Hematopoietic multipotent progenitor cell (in vitro differentiated cells): ENCODE data around the gene PIRT. TPM values are rescaled to one million over a fixed set of nuclear protein-coding genes. Genes with fewer than 3 reads are reported as not detected.

ENCODE experiments used
- DNase-seq, 3 donors: peaks; one replicate each; pipeline ENCODE4 v3.0.0-alpha.2; 2011 to 2015; ENCODE audit warnings: low read depth in 2 of 3, low spot score in 2 of 3
- small RNA-seq: library from RNA; depleted of rRNA; stranded (forward); fragments of <200 nt; gene quantifications from one replicate; pipeline ENCODE3, GENCODE V24; 2012
- total RNA-seq: library from RNA; depleted of rRNA; stranded (reverse); fragments of >200 nt; gene quantifications from one replicate; pipeline ENCODE4 v1.2.3, GENCODE V29; 2012

The PIRT gene
- total RNA-seq, 1 donor = not detected

GRCh38 chr17:10790491-10791401 is 47.1 kb downstream of the PIRT start:
- no peak for DNase-seq

DNA sequence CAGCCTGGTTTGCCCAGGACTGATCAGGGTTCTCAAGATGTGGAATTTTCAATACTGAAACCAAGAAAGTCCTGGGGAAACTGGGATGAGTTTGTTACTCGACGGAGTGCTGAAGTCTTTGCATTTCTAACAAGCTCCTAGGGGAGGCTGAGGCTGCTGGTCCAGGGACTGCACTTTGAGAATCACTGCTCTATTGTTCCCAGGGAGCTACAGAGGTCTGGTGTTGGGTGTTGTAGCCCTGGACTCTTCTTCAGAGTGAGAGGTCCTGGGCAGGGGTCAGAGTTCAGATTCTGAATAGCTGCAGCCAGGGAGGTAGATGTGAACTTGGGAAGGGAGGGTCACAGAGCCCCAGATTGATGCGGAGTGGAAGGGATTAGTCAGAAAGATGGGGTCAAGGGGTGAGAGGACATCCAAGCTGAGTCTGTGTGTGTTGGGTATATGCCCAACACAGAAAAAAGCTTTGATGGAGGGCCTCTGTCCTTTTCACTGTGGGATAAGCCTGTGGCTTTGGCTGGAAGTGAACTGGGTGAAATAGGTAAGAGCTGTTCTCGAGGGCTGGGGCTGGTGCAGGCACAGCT is 48.1 kb downstream of the PIRT start:
- DNase-seq = no peak

DNA sequence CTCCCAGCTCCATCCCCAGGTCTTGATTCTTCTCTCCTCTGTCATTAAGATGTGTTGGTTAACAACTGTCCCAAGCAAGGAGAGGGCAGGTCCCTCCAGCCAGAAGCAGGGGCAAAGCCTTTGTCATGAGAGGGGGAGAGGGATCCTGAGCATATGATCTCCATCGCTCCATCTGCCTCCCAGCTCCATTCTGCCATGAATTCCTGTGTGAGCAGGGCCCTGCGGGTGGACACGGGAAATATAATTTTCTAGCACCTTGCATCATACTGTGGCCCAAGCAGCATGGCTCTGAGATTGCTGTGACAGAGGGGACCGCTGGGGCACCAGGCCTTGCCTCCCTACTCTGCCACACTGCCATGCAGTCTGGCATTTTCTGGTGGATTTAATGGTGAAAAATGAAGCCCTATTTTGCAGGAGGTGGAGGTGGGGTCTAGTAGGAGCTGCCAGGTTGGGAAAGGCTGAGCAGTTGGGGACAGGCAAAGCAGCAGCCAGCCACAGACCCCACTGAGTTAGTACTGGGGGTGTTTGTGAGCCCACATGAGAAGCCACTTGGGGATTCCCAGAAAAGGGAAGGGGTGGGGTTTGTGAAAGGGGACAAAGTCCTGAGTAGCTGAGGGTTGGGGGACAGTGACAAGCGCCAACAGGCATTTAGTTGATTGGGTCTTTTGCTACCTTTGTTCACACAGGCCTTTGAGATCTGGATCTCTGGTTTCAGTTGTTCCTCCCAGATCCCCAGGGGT is 50.4 kb downstream of the PIRT start:
- no peak for DNase-seq

GRCh38 chr17:10785295-10785694 is 52.6 kb downstream of the PIRT start:
- no peak for DNase-seq

GRCh38 chr17:10779609-10780008 is 58.3 kb downstream of the PIRT start:
- DNase-seq = no peak

DNA sequence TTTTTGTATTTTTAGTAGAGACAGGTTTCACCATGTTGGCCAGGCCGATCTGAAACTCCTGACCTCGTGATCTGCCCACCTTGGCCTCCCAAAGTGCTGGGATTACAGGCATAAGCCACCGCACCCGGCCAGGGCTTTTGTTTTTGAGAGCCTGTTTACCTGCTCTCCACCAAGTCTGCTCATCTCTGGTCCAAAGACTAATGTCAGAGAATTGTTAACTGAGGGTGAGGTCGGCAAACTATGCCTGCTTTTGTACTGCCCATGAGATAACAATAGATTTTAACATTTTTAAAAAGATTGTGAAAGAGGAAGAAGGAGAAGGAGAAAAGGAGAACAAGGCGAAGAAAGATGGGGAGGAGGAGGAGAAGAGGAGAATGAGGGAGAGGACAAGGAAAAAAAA is 60.0 kb downstream of the PIRT start:
- no peak for DNase-seq

DNA sequence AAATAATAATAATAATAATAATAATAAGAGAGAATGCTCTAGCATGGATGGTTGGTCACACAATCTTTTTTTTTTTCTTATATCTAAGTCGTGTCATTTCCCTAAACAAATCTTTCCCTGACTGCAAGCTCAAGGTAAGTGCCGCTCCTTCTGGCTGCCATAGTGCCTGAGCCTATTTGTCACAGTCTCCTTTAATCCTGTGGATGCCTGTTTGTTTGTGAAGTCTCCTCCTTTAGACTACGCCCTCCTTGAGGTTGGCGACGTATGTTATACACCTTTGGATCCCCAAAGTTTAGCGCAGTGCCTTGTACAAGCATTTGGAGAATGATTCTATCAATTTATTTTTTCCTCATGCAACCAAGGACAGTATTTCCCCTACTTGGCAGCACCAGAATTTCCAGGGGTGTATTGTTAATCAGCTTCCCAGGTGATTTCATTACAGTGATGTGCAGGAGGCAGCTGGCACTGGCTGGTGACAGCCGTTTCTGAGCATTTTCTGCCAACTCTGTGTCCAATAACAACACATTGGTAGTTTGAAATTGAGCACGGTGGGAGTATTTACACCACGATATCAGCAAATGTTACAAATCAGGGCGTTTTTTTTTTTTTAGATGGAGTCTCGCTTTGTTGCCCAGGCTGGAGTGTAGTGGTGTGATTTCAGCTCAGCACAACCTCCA is 60.6 kb downstream of the PIRT start:
- no peak for DNase-seq

DNA sequence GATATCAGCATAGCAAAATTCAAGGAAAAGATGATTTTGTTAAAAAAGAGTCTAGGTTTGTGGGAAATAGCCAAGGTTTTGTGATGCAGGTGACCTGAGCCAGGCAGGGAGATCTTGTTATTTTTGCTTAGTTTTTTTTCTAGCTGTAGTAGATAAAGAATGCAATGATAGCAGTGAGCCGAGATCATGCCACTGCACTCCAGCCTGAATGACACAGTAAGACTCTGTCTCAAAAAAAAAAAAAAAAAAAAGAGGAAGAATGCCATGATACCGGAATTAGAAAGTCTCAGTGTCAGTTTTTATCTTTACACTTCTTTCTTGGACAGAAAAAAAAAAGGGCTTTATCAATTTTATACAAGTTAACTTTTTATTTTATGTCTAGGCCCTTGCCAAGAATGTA is 61.5 kb downstream of the PIRT start:
- peak in 1 of 3 donors; percentile 32 for DNase-seq

GRCh38 chr17:10775740-10776356 is 62.0 kb downstream of the PIRT start:
- no peak for DNase-seq

DNA sequence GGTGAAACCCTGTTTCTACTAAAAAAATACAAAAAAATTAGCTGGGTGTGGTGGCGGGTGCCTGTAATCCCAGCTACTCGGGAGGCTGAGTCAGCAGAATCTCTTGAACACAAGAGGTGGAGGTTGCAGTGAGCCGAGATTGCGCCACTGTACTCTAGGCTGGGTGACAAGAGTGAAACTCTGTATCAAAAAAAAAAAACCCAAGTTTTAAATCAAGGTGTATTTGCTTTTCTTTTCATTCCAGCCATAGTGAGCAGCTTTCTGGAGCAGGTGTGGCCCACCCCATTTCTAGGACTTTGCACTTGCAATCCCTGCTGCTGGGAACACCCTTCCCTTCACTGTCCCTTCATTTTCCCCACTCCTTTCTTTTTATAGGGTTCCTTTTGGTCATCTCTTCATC is 62.8 kb downstream of the PIRT start:
- DNase-seq = no peak

DNA sequence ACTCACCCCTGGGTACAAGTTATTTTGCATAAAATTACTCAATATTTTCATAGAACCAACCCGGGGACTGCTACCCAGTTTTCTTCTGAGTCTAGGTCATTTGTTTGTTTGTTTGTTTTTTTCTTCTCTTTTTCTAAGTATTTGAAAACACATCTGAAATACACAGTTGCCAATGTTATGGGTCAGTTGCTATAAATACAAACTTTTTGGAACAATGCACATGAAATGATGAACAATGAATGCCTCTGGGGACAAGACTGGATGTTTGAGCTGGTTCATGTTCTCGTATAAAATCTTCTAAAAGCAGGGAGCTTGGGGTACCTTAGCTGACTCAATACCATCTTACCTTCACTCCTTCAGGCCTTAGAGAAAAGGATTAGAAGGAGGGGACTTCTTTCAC is 64.5 kb downstream of the PIRT start:
- DNase-seq = no peak

Small RNAs within 50 kb of the gene (small RNA-seq; reads per million reads assigned to genes)
- not detected for gene AC015908.2
- gene RNU6-1065P = not detected
- not detected for gene TMEM238L

Other genes with a start within 250 kb of the PIRT start
- gene MYH3, start 180.8 kb downstream of the PIRT start, total RNA-seq = 1.6 TPM
- gene SCO1, start 140.6 kb downstream of the PIRT start, total RNA-seq = 16.7 TPM
- 32.3 TPM for gene ADPRM, start 140.5 kb downstream of the PIRT start, total RNA-seq
- gene TMEM220, start 108.1 kb downstream of the PIRT start, total RNA-seq = 17.0 TPM
- not detected for gene TMEM238L, start 34.0 kb downstream of the PIRT start, total RNA-seq